ENCODE data around the gene NSMCE3. TPM values are rescaled to one million over a fixed set of nuclear protein-coding genes. Genes with fewer than 3 reads are reported as not detected.

Gene NSMCE3
- total RNA-seq, 3 donors from 2014 or later, result 2.5 to 8.5 (median 3.9) TPM

- no peak for DNase-seq
- H3K4me3 ChIP-seq, result no peak overlapping the region
- peaks cover 6% of the 10 kb centered on the region for H3K4me1 ChIP-seq (ENCODE audit: low read depth)
- intact Hi-C loops (cut with DNase I, micrococcal nuclease), result no loop called here
- H3K36me3 ChIP-seq (ENCODE audit: low read depth), result no peaks in the 10 kb centered on the region
- no peak for ATAC-seq
- no peaks in the 10 kb centered on the region for H3K9me3 ChIP-seq
- TF ChIP-seq CTCF (IDR thresholded peaks at IDR 0.05), result no peak
Observed at GRCh38 chr15:29262738-29263137, 6.9 kb downstream of the NSMCE3 start.

- TF ChIP-seq CTCF (IDR thresholded peaks at IDR 0.05), result no peak
- H3K36me3 ChIP-seq (ENCODE audit: low read depth), result no peaks in the 10 kb centered on the region
- DNase-seq (no peak), ATAC-seq (no peak)
- no peak overlapping the region for H3K4me3 ChIP-seq
- no peaks in the 10 kb centered on the region for H3K9me3 ChIP-seq
- intact Hi-C loops (cut with DNase I, micrococcal nuclease), result no loop called here
- no peaks in the 10 kb centered on the region for H3K4me1 ChIP-seq (ENCODE audit: low read depth)
Observed at GRCh38 chr15:29260896-29261295, 8.7 kb downstream of the NSMCE3 start.

- Histone ChIP-seq H3K36me3 (ENCODE audit: low read depth) (no peaks in the 10 kb centered on the region), H3K4me3 (no peak overlapping the region), H3K9me3 (no peaks in the 10 kb centered on the region), H3K4me1 (ENCODE audit: low read depth) (no peaks in the 10 kb centered on the region)
- intact Hi-C loops (cut with DNase I, micrococcal nuclease), result no loop called here
- ATAC-seq (no peak), DNase-seq (no peak)
- no peak for TF ChIP-seq CTCF (IDR thresholded peaks at IDR 0.05)
Observed at GRCh38 chr15:29259233-29259632, 10.4 kb downstream of the NSMCE3 start.

GRCh38 chr15:29252234-29252633 is 17.4 kb downstream of the NSMCE3 start:
- Histone ChIP-seq H3K9me3 (no peaks in the 10 kb centered on the region), H3K4me3 (no peak overlapping the region), H3K4me1 (ENCODE audit: low read depth) (no peaks in the 10 kb centered on the region), H3K36me3 (ENCODE audit: low read depth) (no peaks in the 10 kb centered on the region)
- intact Hi-C loops (cut with DNase I, micrococcal nuclease), result no loop called here
- no peak for TF ChIP-seq CTCF (IDR thresholded peaks at IDR 0.05)
- no peak for DNase-seq
- ATAC-seq, result no peak

- Histone ChIP-seq H3K36me3 (ENCODE audit: low read depth) (no peaks in the 10 kb centered on the region), H3K4me3 (no peak overlapping the region), H3K4me1 (ENCODE audit: low read depth) (no peaks in the 10 kb centered on the region), H3K9me3 (no peaks in the 10 kb centered on the region)
- DNase-seq (no peak), ATAC-seq (no peak)
- TF ChIP-seq CTCF (IDR thresholded peaks at IDR 0.05), result no peak
- intact Hi-C loops (cut with DNase I, micrococcal nuclease), result no loop called here
Observed at GRCh38 chr15:29244544-29244943, 25.1 kb downstream of the NSMCE3 start.

- no peak for TF ChIP-seq CTCF (IDR thresholded peaks at IDR 0.05)
- intact Hi-C loops (cut with DNase I, micrococcal nuclease), result no loop called here
Observed at GRCh38 chr15:29244123-29244522, 25.5 kb downstream of the NSMCE3 start.

More at GRCh38 chr15:29244123-29244522, 25.5 kb downstream of the NSMCE3 start:
- DNase-seq (no peak), ATAC-seq (no peak)
- no peaks in the 10 kb centered on the region for H3K4me1 ChIP-seq (ENCODE audit: low read depth)
- no peaks in the 10 kb centered on the region for H3K36me3 ChIP-seq (ENCODE audit: low read depth)
- no peak overlapping the region for H3K4me3 ChIP-seq
- H3K9me3 ChIP-seq, result no peaks in the 10 kb centered on the region

All from mucosa of descending colon (tissue), 3 donors.